Astrocyte of the cerebellum (primary cell): Measurements from ENCODE around the gene RRM2.
"Not testable (repeated sequence)": the region's sequence is repeated elsewhere in the genome, so short reads cannot be mapped to it uniquely, and the experiment has no call there.

ENCODE experiments used
- DNase-seq: peaks from one replicate; pipeline ENCODE4 v3.0.0-alpha.2; 2011; ENCODE audit warnings: low read depth
- H3K4me3 ChIP-seq: 2 replicates; pipeline ENCODE4 v1.5.1; 2011; ENCODE audit warnings: mild to moderate bottlenecking, low read depth, low read length, moderate library complexity
- in situ Hi-C: cut with HindIII; loops from 2 replicates; pipeline ENCODE4 v1.10.0; 2017; ENCODE audit warnings: low sequenced_read_pairs
- TF ChIP-seq, protein P1 (sequence below): IDR thresholded peaks from 2 replicates; pipeline ENCODE4 v1.5.1; 2012; ENCODE audit warnings: low read length, low read depth, moderate library complexity, mild to moderate bottlenecking; ENCODE audit errors: missing control alignments

Gene RRM2

DNA sequence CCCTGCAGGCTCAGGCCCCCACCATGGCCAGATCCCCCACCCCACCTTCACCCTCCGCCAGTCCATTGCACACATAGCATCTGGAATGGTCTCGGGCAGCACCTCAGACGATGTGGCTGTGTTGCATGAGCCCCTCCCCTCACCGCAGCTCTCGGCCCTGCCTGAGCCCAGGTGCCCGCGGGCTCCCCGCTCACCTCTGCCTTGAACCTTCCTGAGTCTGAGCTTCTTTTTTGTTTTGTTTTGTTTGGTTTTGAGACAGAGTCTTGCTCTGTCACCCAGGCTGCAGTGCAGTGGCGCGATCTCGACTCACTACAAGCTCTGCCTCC is 20.1 kb downstream of the RRM2 start:
- no peak for DNase-seq
- in situ Hi-C loops: no loop called here
- H3K4me3 ChIP-seq: no peak overlapping the region
- TF ChIP-seq, protein P1, sequence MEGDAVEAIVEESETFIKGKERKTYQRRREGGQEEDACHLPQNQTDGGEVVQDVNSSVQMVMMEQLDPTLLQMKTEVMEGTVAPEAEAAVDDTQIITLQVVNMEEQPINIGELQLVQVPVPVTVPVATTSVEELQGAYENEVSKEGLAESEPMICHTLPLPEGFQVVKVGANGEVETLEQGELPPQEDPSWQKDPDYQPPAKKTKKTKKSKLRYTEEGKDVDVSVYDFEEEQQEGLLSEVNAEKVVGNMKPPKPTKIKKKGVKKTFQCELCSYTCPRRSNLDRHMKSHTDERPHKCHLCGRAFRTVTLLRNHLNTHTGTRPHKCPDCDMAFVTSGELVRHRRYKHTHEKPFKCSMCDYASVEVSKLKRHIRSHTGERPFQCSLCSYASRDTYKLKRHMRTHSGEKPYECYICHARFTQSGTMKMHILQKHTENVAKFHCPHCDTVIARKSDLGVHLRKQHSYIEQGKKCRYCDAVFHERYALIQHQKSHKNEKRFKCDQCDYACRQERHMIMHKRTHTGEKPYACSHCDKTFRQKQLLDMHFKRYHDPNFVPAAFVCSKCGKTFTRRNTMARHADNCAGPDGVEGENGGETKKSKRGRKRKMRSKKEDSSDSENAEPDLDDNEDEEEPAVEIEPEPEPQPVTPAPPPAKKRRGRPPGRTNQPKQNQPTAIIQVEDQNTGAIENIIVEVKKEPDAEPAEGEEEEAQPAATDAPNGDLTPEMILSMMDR: no peak

DNA sequence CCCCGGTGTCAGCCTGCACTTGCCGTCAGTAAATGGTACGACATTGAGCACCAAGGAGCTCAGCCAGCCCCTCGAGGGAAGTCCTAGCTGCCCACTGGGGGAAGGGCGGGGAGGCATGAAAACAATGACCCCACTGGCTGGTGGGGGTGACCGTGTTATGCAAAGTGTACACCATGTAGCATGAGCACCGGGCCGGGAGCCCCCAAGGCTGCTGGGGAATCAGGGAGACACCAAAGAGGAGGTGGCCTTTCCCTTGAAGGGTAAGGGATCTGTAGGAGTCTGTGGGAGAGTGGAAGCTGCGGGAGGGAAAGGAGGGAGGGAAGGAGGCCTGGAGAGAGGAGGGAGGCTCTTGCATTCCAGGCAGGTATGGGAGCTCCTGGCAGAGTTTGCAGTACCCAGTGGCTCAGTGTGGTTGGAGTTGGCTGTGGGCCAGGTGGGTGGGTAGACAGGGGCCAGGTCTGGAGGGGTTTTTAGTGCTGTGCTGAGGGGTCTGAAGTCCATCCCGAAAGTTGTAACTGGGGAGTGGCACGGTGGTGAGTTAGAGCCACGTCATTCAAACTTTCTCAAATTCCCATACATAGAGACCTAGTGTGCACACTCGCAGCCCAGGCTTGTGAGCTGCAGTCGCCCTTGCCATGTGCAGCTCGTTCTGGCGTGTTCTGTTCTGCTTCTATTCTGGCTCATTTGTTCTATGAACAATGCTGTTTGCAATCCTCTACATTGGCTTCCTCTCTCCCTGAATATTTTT is 22.4 kb downstream of the RRM2 start:
- no peak overlapping the region for H3K4me3 ChIP-seq
- DNase-seq: no peak
- TF ChIP-seq, protein P1: no peak
- in situ Hi-C loops: no loop called here

DNA sequence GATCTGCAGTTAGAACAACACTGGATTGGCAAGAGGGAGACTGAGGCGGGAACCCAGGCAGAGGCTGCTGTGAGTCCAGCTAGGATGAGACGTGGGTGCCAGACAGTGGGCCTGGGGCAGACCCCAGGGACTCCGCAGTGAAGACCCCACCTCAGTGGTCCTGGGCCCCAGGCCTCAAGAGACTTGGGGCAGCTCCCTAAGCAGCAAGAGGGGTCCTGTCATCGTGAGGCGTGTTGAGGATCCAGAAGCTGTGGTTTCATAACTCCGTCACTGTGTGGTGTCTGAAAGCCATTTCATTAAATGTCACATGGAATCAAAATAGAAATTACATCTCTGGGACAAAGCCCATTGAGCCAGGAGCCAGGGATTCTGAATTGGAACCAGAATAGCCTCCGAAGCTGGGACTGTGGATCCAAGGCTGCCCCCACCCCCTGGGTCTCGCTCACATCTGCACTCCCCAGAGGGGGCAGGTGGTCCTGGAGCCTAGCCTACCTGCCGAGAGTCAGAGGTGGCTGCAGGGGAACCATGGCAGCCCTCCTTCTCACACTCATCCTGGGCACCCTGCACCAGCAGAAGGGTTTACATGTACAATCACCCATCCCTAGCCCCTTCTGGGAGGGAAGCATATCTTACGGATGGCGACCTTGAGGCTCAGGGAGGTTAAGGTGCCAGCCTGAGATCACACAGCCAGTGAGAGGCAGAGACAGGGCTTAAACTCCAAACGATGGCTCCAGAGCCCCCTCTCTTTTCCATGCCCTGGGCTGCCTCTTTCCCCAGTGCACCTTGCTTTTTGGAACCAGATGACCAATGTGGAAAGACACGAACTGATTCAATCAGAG is 23.2 kb downstream of the RRM2 start:
- DNase-seq: no peak
- in situ Hi-C loops: no loop called here
- TF ChIP-seq, protein P1: no peak
- H3K4me3 ChIP-seq: no peak overlapping the region

DNA sequence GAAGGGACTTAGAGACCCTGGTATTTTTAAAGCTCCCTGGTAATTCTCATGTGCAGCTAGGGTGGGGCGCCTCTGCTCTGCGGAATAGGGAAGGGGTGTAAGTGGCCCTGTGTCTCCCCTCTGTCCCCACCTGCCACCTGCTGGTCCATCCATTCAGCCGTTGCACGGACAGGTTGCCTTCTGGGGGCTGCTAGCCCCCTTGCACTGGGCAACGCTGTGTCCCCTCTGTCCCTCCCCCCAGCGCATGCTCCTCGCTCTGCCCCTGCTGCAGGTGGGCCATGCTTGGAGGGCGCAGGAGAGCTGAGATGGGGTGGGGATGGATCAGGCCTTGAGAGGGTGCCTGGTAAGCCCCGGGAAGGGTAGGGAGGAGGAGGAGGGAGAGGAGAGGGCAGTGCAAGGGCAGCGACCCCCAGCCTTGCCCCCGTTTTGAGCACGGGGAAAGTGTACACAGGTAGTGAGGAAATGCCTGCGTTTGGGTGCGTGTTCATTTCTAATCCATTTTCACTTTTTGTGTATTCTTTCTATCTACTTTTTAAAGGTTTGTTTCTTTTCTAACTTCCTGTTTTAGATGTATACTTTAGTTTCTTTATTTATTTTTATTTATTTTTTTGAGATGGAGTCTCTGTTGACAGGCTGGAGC is 23.9 kb downstream of the RRM2 start:
- in situ Hi-C loops: no loop called here
- TF ChIP-seq, protein P1: no peak
- no peak overlapping the region for H3K4me3 ChIP-seq
- no peak for DNase-seq

DNA sequence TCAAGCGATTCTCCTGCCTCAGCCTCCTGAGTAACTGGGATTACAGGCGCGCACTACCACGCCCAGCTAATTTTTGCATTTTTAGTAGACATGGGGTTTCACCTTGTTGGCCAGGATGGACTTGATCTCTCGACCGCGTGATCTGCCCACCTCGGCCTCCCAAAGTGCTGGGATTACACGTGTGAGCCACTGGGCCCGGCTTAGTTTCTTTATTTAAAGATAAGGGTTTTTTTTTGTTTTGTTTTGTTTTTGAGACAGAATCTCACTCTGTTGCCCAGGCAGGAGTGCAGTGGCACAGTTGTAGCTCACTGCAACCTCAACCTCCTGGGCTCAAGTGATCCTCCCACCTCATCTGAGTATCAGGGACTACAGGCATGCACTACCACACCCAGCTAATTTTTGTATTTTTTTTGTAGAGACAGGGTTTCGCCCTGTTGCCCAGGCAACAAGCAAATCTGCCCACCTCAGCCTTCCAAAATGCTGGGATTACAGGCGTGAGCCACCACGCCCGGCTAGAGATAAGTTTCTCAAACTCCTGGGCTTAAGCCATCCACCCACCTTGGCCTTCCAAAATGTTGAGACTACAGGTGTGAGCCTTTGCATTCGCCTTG is 24.6 kb downstream of the RRM2 start:
- DNase-seq, in situ Hi-C loops, H3K4me3 ChIP-seq: not testable (repeated sequence)

DNA sequence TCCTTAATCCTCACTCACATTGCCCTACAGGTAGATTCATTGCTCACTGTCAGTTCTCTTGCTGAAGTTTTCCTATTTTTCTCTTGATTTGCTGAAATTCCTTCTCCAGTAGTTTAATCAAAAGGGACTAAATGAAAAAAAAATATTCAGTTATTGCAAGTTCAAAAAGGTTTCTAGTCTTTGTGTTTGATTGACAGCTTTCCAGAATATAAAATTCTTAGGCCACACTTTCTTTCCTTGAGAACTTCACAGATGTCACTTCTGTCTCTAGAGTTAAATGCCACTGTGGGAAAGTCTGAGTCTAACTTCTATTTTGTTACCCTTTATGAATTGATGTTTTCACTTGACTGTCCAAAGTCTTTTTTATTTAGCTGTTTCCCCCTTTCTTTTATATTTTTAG is 25.7 kb downstream of the RRM2 start:
- no peak overlapping the region for H3K4me3 ChIP-seq
- TF ChIP-seq, protein P1: no peak
- DNase-seq: no peak
- in situ Hi-C loops: no loop called here

DNA sequence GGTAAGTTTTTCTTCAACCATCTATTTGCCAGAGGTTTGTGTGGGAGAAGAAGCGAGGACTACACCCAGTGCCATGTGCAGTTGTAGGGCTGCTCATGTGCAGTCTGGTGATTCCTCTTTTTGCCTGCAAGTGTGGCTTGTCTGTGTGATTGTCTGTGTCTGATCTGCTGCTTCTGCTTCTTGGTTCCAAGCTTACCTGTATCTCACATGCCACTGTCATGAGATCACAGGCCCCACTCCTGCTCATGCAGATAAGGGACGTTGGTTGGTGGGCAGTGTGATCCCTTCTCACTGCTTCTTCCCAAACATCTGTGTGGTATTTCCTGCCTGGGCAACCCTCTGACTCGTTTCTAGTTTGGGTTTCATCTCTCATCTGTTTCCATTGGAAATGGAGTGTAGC is 27.1 kb downstream of the RRM2 start:
- no peak overlapping the region for H3K4me3 ChIP-seq
- in situ Hi-C loops: no loop called here
- no peak for DNase-seq
- TF ChIP-seq, protein P1: no peak
